ENCODE data around the gene ZFYVE28.

- TF ChIP-seq CTCF (conservative IDR thresholded peaks at IDR 0.05 in 1 of 2, IDR thresholded peaks at IDR 0.05 in 1 of 2; ENCODE audit: extremely low read depth in 1 of 2, insufficient read depth in 1 of 2, low read depth in 1 of 2, low read length in 2 of 2) (no peak), EZH2 (IDR thresholded peaks at IDR 0.05; ENCODE audit: borderline replicate concordance, low read length) (no peak)
These were observed 155.5 kb downstream of the ZFYVE28 start for GRCh38 chr4:2262944-2263250.

Data from mammary epithelial cell (primary cell).